Stimulated activated CD8-positive, alpha-beta memory T cell treated with anti-CD3 and anti-CD28 coated beads, Interleukin-4, amount 100 ng/mL, for 24 hours (primary cell): ENCODE results near the gene CIROP.

Experiments used
- DNase-seq: peaks from one replicate; pipeline ENCODE4 v3.0.0-alpha.2; 2020; ENCODE audit warnings: low read depth

CIROP gene

GRCh38 chr14:23104591-23105347 is at the start of gene CIROP:
TSS of gene CIROP (minus strand) at chr14:23104989. CDS start at chr14:23104920, 69 bp downstream.
- no peak for DNase-seq

GRCh38 chr14:23153851-23154796 is 49.3 kb upstream of the CIROP start:
- DNase-seq: no peak

GRCh38 chr14:23151342-23151741 is 46.6 kb upstream of the CIROP start:
- no peak for DNase-seq

- no peak for DNase-seq
Observed at GRCh38 chr14:23149745-23150144, 45.0 kb upstream of the CIROP start.

- DNase-seq: no peak
Observed at GRCh38 chr14:23148591-23149249, 43.9 kb upstream of the CIROP start.

GRCh38 chr14:23147676-23148075 is 42.9 kb upstream of the CIROP start:
- no peak for DNase-seq

GRCh38 chr14:23146980-23147379 is 42.2 kb upstream of the CIROP start:
- no peak for DNase-seq

GRCh38 chr14:23146351-23146910 is 41.6 kb upstream of the CIROP start:
- no peak for DNase-seq

GRCh38 chr14:23145794-23146350 is 41.1 kb upstream of the CIROP start:
- DNase-seq: no peak

GRCh38 chr14:23143911-23144310 is 39.1 kb upstream of the CIROP start:
- DNase-seq: no peak

GRCh38 chr14:23142826-23143225 is 38.0 kb upstream of the CIROP start:
- no peak for DNase-seq

GRCh38 chr14:23141706-23142444 is 37.1 kb upstream of the CIROP start:
- no peak for DNase-seq

- DNase-seq: no peak
Observed at GRCh38 chr14:23140371-23140770, 35.6 kb upstream of the CIROP start.

GRCh38 chr14:23139874-23140273 is 35.1 kb upstream of the CIROP start:
- no peak for DNase-seq

- no peak for DNase-seq
Observed at GRCh38 chr14:23137813-23138535, 33.2 kb upstream of the CIROP start.

GRCh38 chr14:23137192-23137812 is 32.5 kb upstream of the CIROP start:
- DNase-seq: no peak

- DNase-seq: no peak
Observed at GRCh38 chr14:23136566-23137133, 31.9 kb upstream of the CIROP start.

- no peak for DNase-seq
Observed at GRCh38 chr14:23132970-23133369, 28.2 kb upstream of the CIROP start.

- DNase-seq: no peak
Observed at GRCh38 chr14:23131482-23131881, 26.7 kb upstream of the CIROP start.

GRCh38 chr14:23130871-23131270 is 26.1 kb upstream of the CIROP start:
- DNase-seq: no peak
